ENCODE measurements around the gene GNG8.
A peak's percentile ranks its signal among the peaks of the same experiment; 100 is the strongest.

GNG8 gene

GRCh38 chr19:46618670-46619231, 17.3 kb downstream of the GNG8 start:
- DNase-seq (ENCODE audit: low spot score): no peak

- DNase-seq (ENCODE audit: low spot score): no peak
These were observed 18.4 kb downstream of the GNG8 start for GRCh38 chr19:46617601-46618000.

GRCh38 chr19:46616631-46617322, 19.2 kb downstream of the GNG8 start:
- DNase-seq (ENCODE audit: low spot score): peak; percentile 20

- no peak for DNase-seq (ENCODE audit: low spot score)
These were observed 20.0 kb downstream of the GNG8 start for GRCh38 chr19:46615966-46616365.

GRCh38 chr19:46614114-46614722, 21.8 kb downstream of the GNG8 start:
- DNase-seq (ENCODE audit: low spot score): peak; percentile 76

GRCh38 chr19:46613525-46613924, 22.5 kb downstream of the GNG8 start:
- DNase-seq (ENCODE audit: low spot score): no peak

- DNase-seq (ENCODE audit: low spot score): no peak
These were observed 24.2 kb downstream of the GNG8 start for GRCh38 chr19:46611776-46612175.

GRCh38 chr19:46610851-46611770, 24.9 kb downstream of the GNG8 start:
- no peak for DNase-seq (ENCODE audit: low spot score)

GRCh38 chr19:46610413-46610775, 25.6 kb downstream of the GNG8 start:
- no peak for DNase-seq (ENCODE audit: low spot score)

GRCh38 chr19:46609511-46610412, 26.2 kb downstream of the GNG8 start:
- DNase-seq (ENCODE audit: low spot score): no peak

- no peak for DNase-seq (ENCODE audit: low spot score)
These were observed 27.2 kb downstream of the GNG8 start for GRCh38 chr19:46608581-46609345.

- no peak for DNase-seq (ENCODE audit: low spot score)
These were observed 27.8 kb downstream of the GNG8 start for GRCh38 chr19:46608178-46608577.

GRCh38 chr19:46607448-46607841, 28.6 kb downstream of the GNG8 start:
- DNase-seq (ENCODE audit: low spot score): no peak

GRCh38 chr19:46606681-46607447, 29.1 kb downstream of the GNG8 start:
- no peak for DNase-seq (ENCODE audit: low spot score)

GRCh38 chr19:46606019-46606418, 30.0 kb downstream of the GNG8 start:
- no peak for DNase-seq (ENCODE audit: low spot score)

GRCh38 chr19:46605356-46605821, 30.6 kb downstream of the GNG8 start:
- DNase-seq (ENCODE audit: low spot score): no peak

- DNase-seq (ENCODE audit: low spot score): no peak
These were observed 31.1 kb downstream of the GNG8 start for GRCh38 chr19:46604781-46605355.

GRCh38 chr19:46603752-46604231, 32.2 kb downstream of the GNG8 start:
- no peak for DNase-seq (ENCODE audit: low spot score)

GRCh38 chr19:46603195-46603637, 32.8 kb downstream of the GNG8 start:
- DNase-seq (ENCODE audit: low spot score): peak; percentile 67

All from LoVo (cell line).